GM19239 (cell line): ENCODE data around the gene ANAPC16.

Experiments used
- DNase-seq: peaks from one replicate; pipeline ENCODE4 v3.0.0; 2011; ENCODE audit warnings: low spot score; ENCODE audit not compliant: insufficient read length
- FAIRE-seq: peaks from 2 replicates; lab custom pipeline; 2011; peaks lifted over from hg19 to GRCh38; lab: Jason Lieb, UNC

Gene ANAPC16

DNA sequence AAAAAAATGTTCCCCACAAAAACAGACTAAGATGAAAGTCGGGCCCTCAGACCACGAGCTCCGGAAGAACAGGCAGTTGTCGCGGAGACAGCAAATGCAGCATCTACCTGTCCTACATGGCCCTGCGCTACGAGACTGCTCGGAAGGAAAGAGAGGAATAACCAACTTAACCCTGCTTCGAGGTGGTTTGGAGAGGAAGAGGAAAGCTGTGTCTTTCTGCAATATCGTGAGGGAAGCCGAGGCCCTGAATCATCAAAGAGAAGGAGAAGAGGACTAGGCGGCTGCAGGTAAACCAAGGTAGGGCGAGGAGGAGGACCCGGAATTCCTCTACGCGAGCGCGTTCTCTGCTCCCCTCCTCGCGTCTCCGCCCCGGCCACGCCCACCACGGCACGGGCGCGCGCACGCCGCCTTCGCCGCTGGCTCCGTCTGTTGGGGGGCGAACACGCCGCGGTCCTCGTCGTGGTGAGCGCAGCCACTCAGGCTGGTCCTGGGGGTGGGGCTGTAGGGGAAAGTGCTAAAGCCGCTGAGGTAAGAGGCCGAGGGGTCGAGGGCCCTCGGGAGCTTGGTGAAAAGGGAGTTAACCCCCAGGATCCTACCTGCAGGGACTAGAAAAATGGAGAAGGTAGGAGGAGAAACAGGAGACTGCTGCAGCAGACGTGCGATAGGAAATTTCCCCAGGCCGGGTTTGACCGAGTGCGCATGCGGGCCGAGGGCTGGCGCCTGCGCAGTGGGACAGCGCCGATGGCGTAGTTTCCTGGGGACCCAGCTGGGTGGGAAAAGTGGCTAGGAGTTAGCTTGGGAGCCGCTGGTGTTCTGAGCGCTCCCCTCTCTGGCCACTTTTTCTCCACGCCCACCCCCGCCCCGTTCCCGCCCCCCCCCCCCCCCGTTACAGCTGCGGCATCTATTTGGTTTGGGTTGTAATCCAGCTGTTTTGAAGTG lies at the start of gene ANAPC16, which contains the start of gene ASCC1:
TSS of gene ANAPC16 (plus strand) at position 402 of the 939 bp plus-strand sequence. CDS start 7,903 bp downstream, outside the sequence.
TSS of gene ASCC1 (minus strand) at position 666 of the 939 bp plus-strand sequence. CDS start 2,978 bp downstream, outside the sequence.
- DNase-seq, result peak; percentile 73
- FAIRE-seq, result peak; percentile 94

DNA sequence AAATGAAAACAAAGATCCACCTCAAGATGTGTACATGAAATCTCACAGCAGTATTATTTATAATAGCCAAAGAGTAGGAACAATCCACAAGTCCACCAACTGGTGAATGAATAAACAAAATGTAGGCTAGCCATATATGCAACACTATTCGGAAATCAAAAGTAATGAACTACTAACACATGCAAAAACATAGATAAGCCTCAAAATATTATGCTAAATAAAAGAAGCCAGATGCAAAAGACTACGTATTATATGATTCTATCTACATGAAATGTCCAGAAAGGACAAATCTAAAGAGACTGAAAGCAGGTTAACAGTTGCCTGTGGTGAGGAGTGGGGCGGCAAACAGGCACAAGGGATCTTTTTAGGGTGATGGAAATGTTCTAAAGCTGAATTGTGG lies 48.7 kb upstream of the ANAPC16 start:
- FAIRE-seq (no peak), DNase-seq (no peak)

DNA sequence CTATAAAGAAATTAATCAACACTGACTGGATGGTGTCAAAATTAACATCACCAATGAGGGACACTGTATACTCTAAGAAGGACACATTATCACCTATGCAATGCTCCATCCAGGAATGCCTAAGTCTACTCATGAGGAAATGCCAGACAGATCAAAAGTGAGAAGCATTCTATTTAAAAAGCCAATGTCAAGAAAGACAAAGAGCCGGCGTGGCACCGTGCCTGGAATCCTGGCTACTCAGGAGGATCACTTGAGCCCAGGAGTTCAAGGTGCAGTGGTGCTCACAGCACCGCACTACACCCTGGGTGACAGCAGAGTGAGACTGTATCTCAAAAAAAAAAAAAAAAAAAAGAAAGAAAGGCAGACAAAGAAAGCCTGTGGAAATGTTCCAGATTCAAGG lies 45.5 kb upstream of the ANAPC16 start:
- FAIRE-seq (no peak), DNase-seq (no peak)

DNA sequence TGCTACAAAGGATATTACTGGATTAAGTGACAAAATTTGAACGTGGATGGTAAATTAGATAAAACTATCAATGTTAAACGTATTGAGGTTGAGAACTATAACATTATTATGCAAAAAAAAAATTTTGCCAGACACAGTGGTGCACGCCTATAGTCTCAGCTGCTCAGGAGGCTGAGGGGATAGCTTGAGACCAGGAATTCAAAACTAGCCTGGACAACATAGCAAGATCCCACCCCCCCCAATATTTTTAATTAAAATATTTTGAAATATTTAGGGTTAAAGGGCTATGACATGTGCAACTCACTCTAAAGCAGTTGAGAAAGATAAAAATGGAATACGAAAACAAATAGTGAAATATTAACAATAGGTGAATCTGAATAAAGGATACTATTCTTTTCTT lies 45.1 kb upstream of the ANAPC16 start:
- FAIRE-seq (no peak), DNase-seq (no peak)

DNA sequence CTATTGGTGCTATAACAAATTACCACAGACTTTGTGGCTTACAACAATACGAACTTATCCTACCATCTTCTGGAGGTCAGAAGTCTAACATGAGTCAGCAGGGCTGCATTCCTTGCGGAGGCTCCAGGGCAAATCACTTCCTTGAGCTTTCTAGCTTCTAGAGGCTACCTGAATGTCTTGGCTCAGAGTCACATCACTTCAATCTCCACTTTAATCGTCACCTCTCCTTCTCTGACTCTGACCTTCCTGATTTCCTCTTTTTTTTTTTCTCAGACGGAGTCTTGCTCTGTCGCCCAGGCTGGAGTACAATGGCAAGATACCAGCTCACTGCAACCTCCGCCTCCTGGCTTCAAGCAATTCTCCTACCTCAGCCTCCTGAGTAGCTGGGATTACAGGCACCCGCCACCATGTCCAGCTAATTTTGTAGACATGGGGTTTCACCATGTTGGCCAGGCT lies 44.6 kb upstream of the ANAPC16 start:
- FAIRE-seq (no peak), DNase-seq (no peak)

DNA sequence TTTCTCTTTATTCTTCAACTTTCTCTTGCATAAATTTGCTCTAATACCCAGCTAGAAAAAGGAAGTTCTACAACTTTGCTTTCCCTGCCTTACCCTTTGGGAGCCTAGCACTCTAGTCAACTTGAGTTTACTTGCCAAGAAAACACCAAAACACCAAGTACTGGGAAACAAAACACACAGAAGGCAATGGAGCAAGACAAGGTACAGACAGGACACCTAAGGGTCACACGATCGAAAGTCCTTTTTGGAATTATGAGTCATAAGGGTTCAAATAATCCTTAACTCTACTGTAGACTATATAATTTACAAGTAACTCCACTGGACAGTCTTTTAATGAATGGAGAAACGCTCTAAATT lies 42.6 kb upstream of the ANAPC16 start:
- DNase-seq (no peak), FAIRE-seq (no peak)

DNA sequence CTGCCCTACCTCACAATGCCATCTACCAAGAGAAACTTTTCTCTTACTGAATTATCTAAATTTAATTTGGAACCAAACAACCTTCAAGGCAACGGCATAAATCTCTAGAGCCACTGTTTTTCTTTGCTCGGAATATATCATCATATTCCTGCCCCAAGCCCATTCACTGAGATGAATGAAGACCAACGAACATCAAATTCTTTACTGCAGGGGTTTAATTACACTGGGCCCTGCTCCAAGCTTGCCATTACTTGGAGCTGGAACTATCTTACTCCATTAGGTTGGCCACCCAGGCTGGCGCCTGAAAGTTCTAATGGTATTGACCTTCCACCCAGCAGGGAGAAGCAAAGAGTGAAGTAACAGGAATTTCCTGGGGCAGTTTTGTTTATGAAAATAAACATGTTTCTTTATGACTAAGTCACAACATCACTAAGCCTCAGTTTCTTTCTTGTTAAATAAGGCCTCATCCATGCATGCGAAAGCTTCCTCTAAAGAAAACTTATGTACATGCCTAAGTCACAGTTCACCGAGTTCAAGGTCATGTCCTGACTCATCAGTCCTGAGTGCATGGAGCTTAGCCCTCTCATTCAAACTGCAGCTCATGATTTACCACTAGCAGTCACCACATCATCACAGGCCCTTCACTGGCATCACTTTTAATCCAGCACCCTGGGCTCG lies 42.1 kb upstream of the ANAPC16 start:
- peak; percentile 94 for FAIRE-seq
- DNase-seq, result no peak

DNA sequence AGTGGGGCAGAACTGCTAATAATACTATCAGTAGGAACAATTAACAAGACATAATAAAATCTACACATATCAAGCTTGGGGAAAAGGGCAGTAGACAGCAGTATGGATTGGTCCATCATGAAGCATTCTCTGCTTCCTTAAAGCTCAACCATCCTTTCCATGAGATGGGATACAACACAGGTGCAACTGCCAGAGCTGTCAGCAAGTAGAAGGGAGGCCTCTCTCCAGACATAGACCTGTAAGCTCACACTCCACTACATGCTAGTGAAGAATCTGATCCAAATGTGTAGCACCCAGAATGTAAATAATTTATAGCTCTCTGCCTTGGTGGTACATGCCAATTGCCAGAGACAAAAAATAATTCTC lies 41.5 kb upstream of the ANAPC16 start:
- FAIRE-seq (no peak), DNase-seq (no peak)

DNA sequence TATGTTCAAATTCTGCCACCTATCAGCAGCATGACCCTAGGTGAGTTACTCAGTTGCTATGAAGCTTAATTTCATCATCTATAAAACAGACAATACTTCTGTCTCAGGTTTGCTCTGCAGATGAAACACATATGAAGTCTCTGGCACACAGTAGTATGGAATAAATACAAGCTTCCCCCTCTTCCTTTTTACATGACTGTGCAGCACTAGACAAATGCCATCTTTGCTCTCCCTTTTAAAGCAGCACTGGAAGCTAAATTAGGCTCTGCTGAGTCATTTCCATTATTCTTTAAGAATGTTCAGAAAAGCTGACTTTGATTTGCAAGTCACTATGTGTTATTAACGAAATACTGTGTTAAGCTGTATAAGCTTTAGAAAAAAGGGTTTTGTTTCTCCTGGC lies 40.7 kb upstream of the ANAPC16 start:
- FAIRE-seq, result peak; percentile 64
- DNase-seq, result no peak

DNA sequence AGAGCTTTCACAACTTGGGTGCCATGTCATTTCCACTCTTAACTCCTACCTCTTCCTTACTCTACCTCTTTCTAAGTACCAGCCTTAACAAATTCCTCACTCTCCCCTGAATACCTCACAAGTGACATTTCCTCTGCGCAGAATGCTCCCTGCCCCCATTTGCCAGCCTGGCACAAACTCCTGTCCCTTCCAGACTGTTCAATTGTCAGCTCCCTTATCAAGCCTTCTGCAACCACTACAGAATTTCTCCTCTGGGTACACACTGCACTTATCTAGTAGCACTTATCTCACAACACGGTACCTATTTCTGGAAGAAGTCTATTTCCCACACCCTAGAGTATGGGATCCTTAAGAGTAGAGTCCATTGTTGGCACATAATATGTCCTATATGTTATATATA lies 39.1 kb upstream of the ANAPC16 start:
- no peak for FAIRE-seq
- DNase-seq, result no peak

DNA sequence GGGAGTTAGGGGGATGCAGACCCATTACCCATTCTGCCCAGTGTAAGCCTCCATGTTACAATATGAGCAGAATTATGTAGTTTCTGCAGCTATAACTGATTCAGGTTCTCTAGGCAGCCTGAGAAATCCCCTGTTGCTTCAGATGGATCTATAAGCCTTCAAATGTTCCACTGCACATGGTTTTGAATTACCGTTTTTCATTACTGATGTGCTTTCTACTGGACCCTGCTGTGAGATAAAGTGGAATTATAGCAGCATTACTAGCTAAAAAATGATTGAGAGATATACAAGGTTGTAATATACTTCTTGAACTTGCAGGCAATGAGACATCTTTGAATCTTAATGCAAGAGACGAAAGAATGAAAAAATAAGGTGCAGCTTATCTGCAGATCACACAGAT lies 38.4 kb upstream of the ANAPC16 start:
- FAIRE-seq (no peak), DNase-seq (no peak)

DNA sequence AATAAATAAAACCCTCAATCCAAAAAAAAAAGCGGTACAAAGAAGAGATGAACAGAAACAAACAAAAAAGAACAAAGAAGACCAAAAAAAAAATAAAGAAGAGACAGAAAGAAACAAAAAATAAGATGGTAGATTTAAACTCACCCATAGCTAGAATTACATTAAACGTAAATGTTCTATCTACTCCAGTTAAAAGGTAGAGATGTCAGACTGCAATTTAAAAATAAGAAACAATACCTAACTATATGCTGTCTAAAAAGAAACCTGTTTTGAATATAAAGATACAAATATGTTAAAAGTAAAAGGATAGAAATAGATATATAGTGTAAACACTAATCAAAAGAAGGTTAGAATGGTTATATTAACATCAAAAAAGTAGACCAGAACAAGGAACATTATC lies 31.7 kb upstream of the ANAPC16 start:
- DNase-seq, result no peak
- FAIRE-seq, result no peak

DNA sequence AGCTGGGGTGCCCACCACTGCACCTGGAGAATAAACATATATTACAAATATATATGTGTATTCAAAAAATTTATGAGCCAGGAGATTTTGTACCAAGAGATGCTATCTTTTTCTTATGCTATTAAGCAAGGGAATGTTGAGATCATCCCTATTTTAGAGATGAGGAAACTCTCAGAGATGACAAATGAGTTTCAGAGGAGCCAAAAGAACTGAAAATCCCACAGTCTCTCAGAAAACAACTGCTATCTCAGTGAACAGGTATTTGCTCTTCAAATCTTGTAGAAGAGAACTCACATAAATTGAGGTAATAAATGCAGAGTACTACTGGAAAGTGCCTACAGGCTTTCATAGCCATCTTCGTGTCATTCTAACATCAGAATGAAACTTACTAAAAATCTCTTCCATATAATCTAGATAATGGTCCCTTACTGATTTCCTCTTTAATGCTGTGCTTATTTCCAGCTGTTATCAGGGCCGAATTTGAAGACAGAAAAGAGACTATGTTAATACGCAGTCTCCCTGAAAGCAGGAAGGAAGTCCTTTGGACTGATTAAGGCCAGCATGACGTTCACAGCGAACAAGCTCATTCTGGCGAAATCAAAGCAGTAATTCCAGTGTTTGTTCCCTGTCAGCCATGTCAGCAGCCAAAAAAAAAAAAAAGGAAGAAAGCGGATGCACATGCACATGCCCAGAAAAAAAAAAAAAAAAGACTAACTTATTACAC lies 29.4 kb upstream of the ANAPC16 start:
- FAIRE-seq, result peak; percentile 14
- no peak for DNase-seq

DNA sequence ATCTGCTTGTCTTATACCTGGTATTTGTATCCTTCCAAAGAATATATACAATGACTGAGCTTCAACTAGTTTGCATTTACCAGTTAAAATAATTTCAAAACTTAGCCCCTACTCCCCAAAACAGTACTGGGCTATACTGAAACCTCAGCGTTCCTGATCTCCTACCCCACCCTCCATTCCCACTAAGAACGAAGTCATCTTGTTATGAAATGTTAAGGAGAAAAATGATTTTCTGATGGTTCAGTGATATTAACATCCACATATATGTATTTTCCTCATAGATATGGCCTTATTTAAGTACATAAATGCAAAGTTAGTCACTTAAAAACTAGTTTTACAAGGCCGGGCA lies 28.9 kb upstream of the ANAPC16 start:
- no peak for FAIRE-seq
- no peak for DNase-seq

DNA sequence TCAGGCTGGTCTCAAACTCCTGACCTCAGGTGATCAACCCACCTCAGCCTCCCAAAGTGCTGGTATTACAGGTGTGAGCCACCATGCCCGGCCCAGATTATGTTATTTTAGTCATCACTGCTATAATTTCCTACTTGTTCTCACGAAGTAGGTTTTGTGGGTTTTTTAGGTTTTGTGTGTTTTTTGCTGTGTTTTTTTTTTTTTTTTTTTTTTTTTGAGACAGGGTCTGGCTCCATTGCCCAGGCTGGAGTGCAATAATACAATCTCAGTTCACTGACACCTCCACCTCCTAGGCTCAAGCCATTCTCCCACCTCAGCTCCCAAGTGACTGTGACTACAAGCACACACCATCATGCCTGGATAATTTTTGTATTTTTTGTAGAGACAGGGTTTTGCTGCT lies 20.9 kb upstream of the ANAPC16 start:
- FAIRE-seq (no peak), DNase-seq (no peak)

DNA sequence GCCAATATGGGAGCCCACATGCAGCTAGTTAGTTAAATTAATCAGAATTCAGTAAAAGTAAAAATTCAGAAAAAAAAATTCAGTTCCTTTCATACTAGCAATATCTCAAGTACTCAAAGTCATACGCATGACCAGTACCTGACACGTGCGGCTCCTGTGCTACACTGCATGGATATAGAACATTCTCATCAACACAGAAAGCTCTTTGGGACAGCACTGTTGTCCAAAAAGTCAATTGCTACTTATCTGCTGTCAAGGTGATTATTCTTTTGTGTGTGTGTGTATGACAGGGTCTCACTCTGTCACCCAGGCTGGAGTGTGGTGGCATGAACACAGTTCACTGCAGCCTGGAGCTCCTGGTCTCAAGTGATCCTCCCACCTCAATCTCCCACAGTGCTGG lies 14.9 kb upstream of the ANAPC16 start:
- no peak for DNase-seq
- FAIRE-seq, result no peak

DNA sequence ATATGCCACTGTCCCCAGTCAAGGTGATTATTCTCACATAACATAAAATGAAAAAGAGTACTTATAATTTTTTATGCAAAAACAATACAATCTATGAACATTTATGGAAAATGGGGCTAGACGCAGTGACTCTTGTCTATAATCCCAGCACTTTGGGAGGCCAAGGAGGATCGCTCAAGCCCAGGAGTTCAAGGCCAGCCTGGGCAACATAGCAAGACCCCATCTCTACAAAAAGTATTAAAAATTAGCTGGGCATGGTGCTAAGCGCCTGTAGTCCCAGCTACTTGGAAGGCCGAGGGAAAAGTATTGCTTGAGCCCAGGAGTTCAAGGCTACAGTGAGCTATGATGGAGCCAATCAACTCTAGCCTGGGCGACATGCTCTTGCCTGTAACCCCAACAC lies 14.5 kb upstream of the ANAPC16 start:
- FAIRE-seq (no peak), DNase-seq (no peak)

DNA sequence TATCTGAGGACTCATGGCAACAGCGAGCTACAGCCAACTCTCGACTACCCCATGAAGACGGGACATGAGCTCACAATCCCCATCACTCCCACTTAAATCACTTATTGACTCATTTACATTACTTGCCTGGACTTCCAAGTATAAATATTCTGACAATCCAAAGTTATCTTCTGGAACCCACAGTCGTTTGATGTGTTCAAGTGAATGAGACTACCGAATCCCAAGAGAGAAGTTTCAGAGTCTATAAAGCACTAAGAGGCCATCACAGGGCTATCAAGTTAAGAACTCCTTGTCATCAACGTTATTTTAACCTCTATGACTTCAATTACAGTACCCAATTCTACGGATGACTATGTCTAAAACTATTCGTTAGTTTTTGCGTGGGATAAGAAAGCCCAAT lies 11.5 kb upstream of the ANAPC16 start:
- FAIRE-seq, result no peak

DNA sequence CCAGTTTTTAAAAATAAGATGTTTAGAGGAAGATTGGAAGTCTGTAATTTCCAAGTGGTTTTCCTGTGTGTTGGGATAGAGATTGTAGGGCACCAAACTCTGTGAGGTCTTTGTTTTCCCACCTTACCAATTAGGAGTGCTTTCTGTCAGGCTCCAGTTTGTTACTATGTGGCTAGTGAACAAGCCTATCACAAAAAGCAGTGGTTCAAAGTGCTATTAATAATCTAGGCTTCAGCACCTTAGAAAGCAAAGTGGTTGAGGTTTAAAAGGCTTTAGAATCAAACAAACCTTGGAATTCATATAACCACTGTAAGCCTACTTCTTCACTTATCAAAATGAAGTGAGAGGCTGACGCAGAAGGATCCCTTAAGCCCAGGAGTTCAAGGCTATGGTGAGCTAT lies 11.1 kb upstream of the ANAPC16 start:
- no peak for DNase-seq
- FAIRE-seq, result no peak

More for the DNA sequence above, 11.5 kb upstream of the ANAPC16 start:
- DNase-seq, result no peak

DNA sequence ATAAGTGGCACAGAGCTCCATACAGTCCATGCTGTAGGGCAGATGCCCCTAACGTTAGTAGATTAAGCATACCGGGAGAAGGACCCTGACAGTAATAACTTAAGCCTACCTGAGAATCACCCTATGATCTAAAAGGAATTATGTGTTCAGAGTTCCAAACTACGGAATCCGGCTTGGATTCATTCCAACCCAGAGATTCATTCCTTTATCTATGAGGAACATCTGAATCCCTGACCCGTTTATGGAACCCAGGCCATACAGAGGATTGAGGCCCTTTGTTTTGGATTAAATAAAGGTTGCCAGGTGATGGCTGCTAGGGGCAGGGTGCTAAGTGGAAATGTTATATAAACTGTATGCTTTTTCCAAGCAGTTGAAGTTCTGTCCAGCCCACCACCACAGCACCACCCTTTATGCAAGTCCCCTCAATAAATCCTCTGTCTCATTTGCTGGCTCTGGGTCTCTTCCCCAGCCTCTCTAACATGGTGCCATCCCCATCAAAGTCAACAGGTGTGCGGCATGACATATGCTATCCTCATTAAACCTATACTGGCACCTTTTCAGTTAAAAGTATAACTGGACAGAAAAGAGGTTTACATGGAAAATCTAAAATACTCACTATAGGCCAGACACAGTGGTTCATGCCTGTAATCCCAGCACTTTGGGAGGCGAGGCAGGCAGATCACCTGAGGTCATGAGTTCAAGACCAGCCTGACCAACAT lies 9.1 kb upstream of the ANAPC16 start:
- FAIRE-seq (no peak), DNase-seq (no peak)
